IMR-90 (cell line): ENCODE results near the gene KIAA0513. TPM values are rescaled to one million over a fixed set of nuclear protein-coding genes. Genes with fewer than 3 reads are reported as not detected.

ENCODE experiments used
- ATAC-seq: fragments of 200-7000 bp; cut with Tn5 transposase; 2 replicates; pipeline ENCODE4 v1.9.1; 2020; ENCODE audit warnings: low read depth, mild to moderate bottlenecking, moderate library complexity
- BruUV-seq: library from RNA; stranded (reverse); fragments of 400-500 nt; replicated peaks from 2 replicates; lab custom pipeline; 2021; lab: Mats Ljungman, UMichigan
- CTCF ChIA-PET: fragments of 300-600 bp; formaldehyde crosslinking; extraction: SDS; loops from one replicate; lab custom pipeline; 2021; ENCODE audit warnings: antibody characterized with exemption; lab: Yijun Ruan, JAX
- POLR2A ChIA-PET: fragments of 300-600 bp; sonication (Branson Sonifier 250); formaldehyde crosslinking; loops from one replicate; lab custom pipeline; 2022; ENCODE audit warnings: antibody characterized with exemption; ENCODE audit not compliant: unreplicated experiment; lab: Charles Lee
- DNase-seq: peaks from one replicate; pipeline ENCODE4 v3.0.0; 2013
- H2AFZ ChIP-seq: replicated peaks from 2 replicates; pipeline ENCODE3; 2013; ENCODE audit warnings: low read length, mild to moderate bottlenecking; ENCODE audit not compliant: poor library complexity
- H2AK5ac ChIP-seq: 2 replicates; pipeline ENCODE4 v1.6.1; 2013; ENCODE audit warnings: low read depth, low read length, inconsistent platforms
- H2AK9ac ChIP-seq: replicated peaks from 2 replicates; pipeline ENCODE3; 2013; ENCODE audit warnings: mild to moderate bottlenecking, low read depth, low read length, moderate library complexity; ENCODE audit not compliant: poor library complexity
- H2BK120ac ChIP-seq: 2 replicates; pipeline ENCODE4 v1.6.1; 2013; ENCODE audit warnings: low read depth, low read length, inconsistent platforms
- H2BK15ac ChIP-seq: 3 replicates; pipeline ENCODE4 v1.6.1; 2013; ENCODE audit warnings: low read depth, low read length, inconsistent platforms
- H2BK20ac ChIP-seq: 2 replicates; pipeline ENCODE4 v1.6.1; 2013; ENCODE audit warnings: low read depth, mild to moderate bottlenecking, inconsistent platforms, low read length, moderate library complexity
- H2BK5ac ChIP-seq: 2 replicates; pipeline ENCODE4 v1.6.1; 2013; ENCODE audit warnings: mild to moderate bottlenecking, low read depth, low read length, inconsistent platforms; ENCODE audit not compliant: poor library complexity, severe bottlenecking
- H3K14ac ChIP-seq: replicated peaks from 2 replicates; pipeline ENCODE4 v1.6.1; 2013; ENCODE audit warnings: low read depth, low read length, inconsistent platforms
- H3K18ac ChIP-seq: 2 replicates; pipeline ENCODE4 v1.6.1; 2013; ENCODE audit warnings: low read depth, low read length, control low read depth
- H3K23ac ChIP-seq: 2 replicates; pipeline ENCODE4 v1.6.1; 2013; ENCODE audit warnings: low read depth, low read length, inconsistent platforms
- H3K27ac ChIP-seq: 2 replicates; pipeline ENCODE4 v1.5.1; 2013; ENCODE audit warnings: mild to moderate bottlenecking, control low read depth, low read length; ENCODE audit not compliant: insufficient read depth
- H3K27me3 ChIP-seq: 2 replicates; pipeline ENCODE4 v1.6.1; 2013; ENCODE audit warnings: low read length; ENCODE audit not compliant: control insufficient read depth, insufficient read depth
- H3K36me3 ChIP-seq: 2 replicates; pipeline ENCODE4 v1.6.1; 2013; ENCODE audit warnings: low read length, mixed read lengths; ENCODE audit not compliant: control insufficient read depth, insufficient read depth
- H3K4ac ChIP-seq: 2 replicates; pipeline ENCODE4 v1.6.1; 2013; ENCODE audit warnings: low read depth, low read length, inconsistent platforms
- H3K4me1 ChIP-seq: 2 replicates; pipeline ENCODE4 v1.6.1; 2013; ENCODE audit warnings: low read length, mixed read lengths; ENCODE audit not compliant: control insufficient read depth, insufficient read depth
- H3K4me2 ChIP-seq: 2 replicates; pipeline ENCODE4 v1.6.1; 2013; ENCODE audit warnings: low read depth, mild to moderate bottlenecking, control low read depth, low read length, moderate library complexity
- H3K4me3 ChIP-seq: 2 replicates; pipeline ENCODE4 v1.5.1; 2013; ENCODE audit warnings: low read depth, mild to moderate bottlenecking, control low read depth, low read length, moderate library complexity; ENCODE audit not compliant: insufficient read depth
- H3K56ac ChIP-seq: 2 replicates; pipeline ENCODE4 v1.6.1; 2013; ENCODE audit warnings: low read length, inconsistent platforms; ENCODE audit not compliant: insufficient read depth; ENCODE audit errors: extremely low read depth
- H3K79me1 ChIP-seq, 2 experiments: 2 replicates each; pipeline ENCODE4 v1.6.1; 2013; ENCODE audit warnings: low read length in 2 of 2, inconsistent platforms in 1 of 2, low read depth in 1 of 2
- H3K9ac ChIP-seq: 2 replicates; pipeline ENCODE4 v1.6.1; 2013; ENCODE audit warnings: low read depth, low read length, control low read depth
- H3K9me1 ChIP-seq: 2 replicates; pipeline ENCODE4 v1.6.1; 2013; ENCODE audit warnings: low read length, inconsistent platforms; ENCODE audit not compliant: insufficient read depth
- H3K9me3 ChIP-seq: 2 replicates; pipeline ENCODE4 v1.6.1; 2013; ENCODE audit warnings: low read length; ENCODE audit not compliant: control insufficient read depth, insufficient read depth
- H4K20me1 ChIP-seq: 2 replicates; pipeline ENCODE4 v1.6.1; 2013; ENCODE audit warnings: low read length, inconsistent platforms; ENCODE audit not compliant: insufficient read depth
- H4K5ac ChIP-seq: 2 replicates; pipeline ENCODE4 v1.6.1; 2013; ENCODE audit warnings: mild to moderate bottlenecking, low read depth, low read length, control low read depth
- H4K8ac ChIP-seq, 2 experiments: 2 replicates each; pipeline ENCODE4 v1.6.1; 2013; ENCODE audit warnings: low read depth in 2 of 2, low read length in 2 of 2, control low read depth in 1 of 2, inconsistent platforms in 1 of 2
- H4K91ac ChIP-seq: 2 replicates; pipeline ENCODE4 v1.6.1; 2013; ENCODE audit warnings: low read depth, low read length, inconsistent platforms; ENCODE audit not compliant: insufficient read depth
- CEBPB ChIP-seq: IDR thresholded peaks from 2 replicates; pipeline ENCODE4 v1.6.1; 2012; ENCODE audit warnings: low read depth, low read length, improper control_type of control experiment
- CHD1 ChIP-seq: IDR thresholded peaks from 2 replicates; pipeline ENCODE4 v1.6.1; 2012; ENCODE audit warnings: low read depth, low read length, improper control_type of control experiment
- ELK1 ChIP-seq: fragments of 150-350 bp; IDR thresholded peaks from 2 replicates; pipeline ENCODE4 v1.6.1; 2016; ENCODE audit warnings: low read depth, mild to moderate bottlenecking, low read length, moderate library complexity, borderline replicate concordance
- MAFK ChIP-seq: IDR thresholded peaks from 2 replicates; pipeline ENCODE4 v1.6.1; 2012; ENCODE audit warnings: low read depth, low read length, improper control_type of control experiment
- MAZ ChIP-seq: IDR thresholded peaks from 2 replicates; pipeline ENCODE4 v1.6.1; 2012; ENCODE audit warnings: low read depth, mild to moderate bottlenecking, low read length, improper control_type of control experiment, moderate library complexity, borderline replicate concordance
- POLR2A ChIP-seq: IDR thresholded peaks from 2 replicates; pipeline ENCODE4 v1.6.1; 2012; ENCODE audit warnings: mild to moderate bottlenecking, low read depth, low read length
- RCOR1 ChIP-seq: IDR thresholded peaks from 2 replicates; pipeline ENCODE4 v1.6.1; 2012; ENCODE audit warnings: mild to moderate bottlenecking, low read length, improper control_type of control experiment; ENCODE audit not compliant: insufficient replicate concordance
- WGBS, 2 experiments: methylation state at CpG; one replicate each; pipeline versions ENCODE4 v1.1.5 to v1.1.7; 2013; ENCODE audit warnings: missing lambda C conversion rate in 2 of 2; ENCODE audit not compliant: insufficient read length in 1 of 2; ENCODE audit errors: extremely low coverage in 2 of 2; 5-methylcytosine and 5-hydroxymethylcytosine counted together
- dilution Hi-C: fragments of 300-500 bp; cut with HindIII; formaldehyde crosslinking; loops from one replicate; pipeline ENCODE4 v1.14.3; 2018; ENCODE audit warnings: low sequenced_read_pairs; ENCODE audit not compliant: unreplicated experiment
- in situ Hi-C: fragments of 300-500 bp; cut with MboI; formaldehyde crosslinking; loops from 3 replicates; pipeline ENCODE4 v1.14.3; 2019; ENCODE audit warnings: low sequenced_read_pairs, inconsistent platforms, mixed read lengths
- intact Hi-C: fragments of 100-400 bp; cut with micrococcal nuclease; formaldehyde crosslinking; loops from 2 replicates; pipeline ENCODE4 v1.10.0; 2022
- polyA plus RNA-seq, 3 experiments: library from polyadenylated mRNA; depleted of rRNA; stranded (reverse); fragments of >200 nt; gene quantifications; 2 replicates each; pipeline ENCODE4 v1.2.3, GENCODE V29; 2012; ENCODE audit warnings: low replicate concordance in 1 of 3
- total RNA-seq: library from RNA; depleted of rRNA; stranded (reverse); fragments of >200 nt; gene quantifications from 2 replicates; pipeline ENCODE4 v1.2.3, GENCODE V29; 2012
- TF ChIP-seq, protein P1 (sequence below): conservative IDR thresholded peaks from 2 replicates; pipeline ENCODE4 v1.5.1; 2012; ENCODE audit warnings: mild to moderate bottlenecking, low read depth, low read length, improper control_type of control experiment

The KIAA0513 gene
- total and polyA plus RNA-seq, 2 of the 4 experiments (the other 2 are of a cell fraction), result 9.5 TPM

GRCh38 chr16:85082173-85083050 lies 54.8 kb downstream of the KIAA0513 start (continued):
- TF ChIP-seq, protein P1, sequence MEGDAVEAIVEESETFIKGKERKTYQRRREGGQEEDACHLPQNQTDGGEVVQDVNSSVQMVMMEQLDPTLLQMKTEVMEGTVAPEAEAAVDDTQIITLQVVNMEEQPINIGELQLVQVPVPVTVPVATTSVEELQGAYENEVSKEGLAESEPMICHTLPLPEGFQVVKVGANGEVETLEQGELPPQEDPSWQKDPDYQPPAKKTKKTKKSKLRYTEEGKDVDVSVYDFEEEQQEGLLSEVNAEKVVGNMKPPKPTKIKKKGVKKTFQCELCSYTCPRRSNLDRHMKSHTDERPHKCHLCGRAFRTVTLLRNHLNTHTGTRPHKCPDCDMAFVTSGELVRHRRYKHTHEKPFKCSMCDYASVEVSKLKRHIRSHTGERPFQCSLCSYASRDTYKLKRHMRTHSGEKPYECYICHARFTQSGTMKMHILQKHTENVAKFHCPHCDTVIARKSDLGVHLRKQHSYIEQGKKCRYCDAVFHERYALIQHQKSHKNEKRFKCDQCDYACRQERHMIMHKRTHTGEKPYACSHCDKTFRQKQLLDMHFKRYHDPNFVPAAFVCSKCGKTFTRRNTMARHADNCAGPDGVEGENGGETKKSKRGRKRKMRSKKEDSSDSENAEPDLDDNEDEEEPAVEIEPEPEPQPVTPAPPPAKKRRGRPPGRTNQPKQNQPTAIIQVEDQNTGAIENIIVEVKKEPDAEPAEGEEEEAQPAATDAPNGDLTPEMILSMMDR, result no peak

DNA sequence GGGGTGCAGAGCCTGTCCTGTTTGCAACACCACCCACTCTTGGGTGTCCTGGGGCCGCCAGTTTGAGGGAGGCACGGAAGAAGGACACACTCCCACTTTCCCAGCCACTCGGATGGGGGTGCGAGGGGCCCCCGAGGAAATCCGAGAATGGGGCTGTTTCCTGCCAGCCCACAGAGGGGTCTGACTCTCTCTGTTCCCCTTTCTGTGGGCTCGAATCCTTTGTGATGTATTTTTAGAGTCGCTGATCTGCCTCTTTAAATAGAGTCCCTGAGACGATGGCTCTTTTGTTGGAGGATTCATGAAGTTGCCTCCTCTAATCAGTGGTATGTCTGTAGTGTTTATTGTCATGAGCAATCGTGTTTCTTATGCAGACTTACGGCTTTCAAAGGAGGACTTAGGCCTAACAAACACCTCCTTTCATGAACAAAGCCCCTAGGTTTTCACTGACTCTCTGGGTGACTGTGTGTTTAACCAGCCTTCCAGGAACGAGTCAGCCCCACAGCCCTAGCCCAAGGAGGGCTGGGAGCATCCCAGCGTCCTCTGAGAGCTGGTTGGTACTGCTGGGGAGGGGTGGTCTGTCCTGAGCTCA lies 55.5 kb downstream of the KIAA0513 start:
- H4K20me1 ChIP-seq, result 0 out of 2 replicates have a peak, but pooled peaks cover 3% of the 10 kb centered on the region
- CTCF ChIA-PET, result no interaction called here
- DNase-seq, result peak; percentile 27
- TF ChIP-seq MAZ (no peak), POLR2A (no peak), CHD1 (no peak), CEBPB (no peak), MAFK (no peak), ELK1 (no peak), RCOR1 (no peak)
- TF ChIP-seq, protein P1, result no peak

More for the DNA sequence above, 55.5 kb downstream of the KIAA0513 start:
- no CpG with 5 or more reads among the region's 13 CpGs for WGBS, 2 experiments
- intact Hi-C loops, result loop anchor here (10.0 kb wide), 1 partner anchor 328 kb away; no protein-coding TSS in a partner anchor
- Histone ChIP-seq H3K56ac (no peak overlapping the region), H2BK20ac (no peak overlapping the region), H2AFZ (no peak overlapping the region), H2BK15ac (no peak overlapping the region), H3K36me3 (peaks cover 22% of the 10 kb centered on the region; the same call in 1 of the 2 replicates), H4K91ac (no peak overlapping the region), H2AK9ac (no peak overlapping the region), H3K79me1 (no peaks in the 10 kb centered on the region), H3K4me2 (no peak overlapping the region), H3K14ac (no peak overlapping the region), H3K23ac (no peak overlapping the region), H2AK5ac (no peak overlapping the region), H3K4me1 (peaks cover 4% of the 10 kb centered on the region; the same call in 1 of the 2 replicates), H3K9me3 (no peaks in the 10 kb centered on the region), H3K27me3 (no peaks in the 10 kb centered on the region), H3K9ac (no peak overlapping the region), H3K27ac (no peak overlapping the region), H3K4me3 (no peak overlapping the region), H3K4ac (no peak overlapping the region), H3K18ac (no peak overlapping the region), H3K9me1 (no peaks in the 10 kb centered on the region; the same call in 1 of the 2 replicates), H2BK5ac (no peak overlapping the region), H4K5ac (no peak overlapping the region), H2BK120ac (no peak overlapping the region), H4K8ac (no peak overlapping the region)
- dilution Hi-C loops, result no loop called here
- no TSS peak for BruUV-seq
- POLR2A ChIA-PET, result no interaction called here
- in situ Hi-C loops, result no loop called here
- peak; percentile 30; the same call in 1 of the 2 replicates for ATAC-seq
